HFF-Myc (cell line): ENCODE measurements around the gene TRIM45.
A peak's percentile ranks its signal among the peaks of the same experiment; 100 is the strongest.

ENCODE experiments used
- DNase-seq: peaks from one replicate; pipeline ENCODE4 v3.0.0-alpha.2; 2011; ENCODE audit warnings: low read depth; ENCODE audit errors: extremely low read depth
- H3K4me3 ChIP-seq: replicated peaks from 2 replicates; pipeline ENCODE4 v1.5.1; 2011; ENCODE audit warnings: low read depth, mild to moderate bottlenecking, control low read depth, low read length
- CTCF ChIP-seq: IDR thresholded peaks from 2 replicates; pipeline ENCODE4 v1.5.1; 2012; ENCODE audit warnings: mild to moderate bottlenecking, low read depth, low read length, control low read depth; ENCODE audit errors: missing control alignments

The TRIM45 gene

GRCh38 chr1:117077267-117077666 lies 44.3 kb downstream of the TRIM45 start:
- no peak overlapping the region for H3K4me3 ChIP-seq
- no peak for DNase-seq
- no peak for TF ChIP-seq CTCF

- DNase-seq, result no peak
- TF ChIP-seq CTCF, result no peak
- H3K4me3 ChIP-seq, result no peak overlapping the region
These were observed 44.9 kb downstream of the TRIM45 start for GRCh38 chr1:117076648-117077047.

- H3K4me3 ChIP-seq, result no peak overlapping the region
- DNase-seq, result no peak
- TF ChIP-seq CTCF, result no peak
These were observed 51.4 kb downstream of the TRIM45 start for GRCh38 chr1:117070124-117070523.

- no peak overlapping the region for H3K4me3 ChIP-seq
- DNase-seq, result no peak
- no peak for TF ChIP-seq CTCF
These were observed 52.2 kb downstream of the TRIM45 start for GRCh38 chr1:117069220-117069844.

- no peak for DNase-seq
- H3K4me3 ChIP-seq, result no peak overlapping the region
- no peak for TF ChIP-seq CTCF
These were observed 53.0 kb downstream of the TRIM45 start for GRCh38 chr1:117068580-117068979.

GRCh38 chr1:117067533-117068370 lies 53.8 kb downstream of the TRIM45 start:
- peak; percentile 74 for TF ChIP-seq CTCF
- DNase-seq, result peak; percentile 40
- no peak overlapping the region for H3K4me3 ChIP-seq

GRCh38 chr1:117066367-117066766 lies 55.2 kb downstream of the TRIM45 start:
- no peak for DNase-seq
- H3K4me3 ChIP-seq, result no peak overlapping the region
- TF ChIP-seq CTCF, result no peak
